GM15510 (cell line): ENCODE data around the gene DUSP2.

Experiments
- POLR2A ChIP-seq: IDR thresholded peaks from 3 replicates; pipeline ENCODE4 v1.6.1; 2011; ENCODE audit warnings: borderline replicate concordance; ENCODE audit not compliant: insufficient read length; ENCODE audit errors: extremely low read depth

Gene DUSP2

DNA sequence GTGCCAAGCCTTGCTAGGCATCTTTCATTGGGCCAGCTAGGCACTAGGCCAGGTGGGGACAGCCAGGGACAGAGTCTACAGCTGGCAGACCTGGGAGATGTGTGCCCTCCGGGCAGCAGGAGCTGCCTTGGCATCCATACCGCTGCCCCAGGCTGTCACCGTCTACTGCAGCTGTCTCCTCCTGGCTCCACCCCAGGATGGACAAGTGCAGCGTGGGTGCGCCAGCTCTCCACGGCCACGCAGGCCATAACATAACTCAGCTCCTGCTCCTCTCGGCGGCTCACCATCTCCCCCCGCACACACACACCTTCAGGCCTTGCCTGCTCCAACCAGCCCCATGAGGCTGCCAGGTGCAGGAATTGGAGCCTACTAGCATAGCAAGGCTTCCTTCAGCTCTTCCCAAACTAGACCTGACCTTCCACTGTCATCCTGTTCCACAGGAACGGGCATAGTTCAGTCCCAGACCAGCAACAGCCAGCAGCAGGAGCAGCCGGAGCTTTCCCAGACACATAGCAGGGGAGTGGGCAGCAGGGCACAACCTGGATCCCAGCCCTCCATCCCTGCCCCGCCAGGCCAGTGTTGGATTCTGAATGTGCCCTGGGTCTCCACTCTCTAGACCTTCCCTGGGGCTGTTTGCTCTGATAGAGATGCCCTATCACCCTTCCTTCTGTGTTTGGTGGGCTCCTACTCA lies 26.4 kb downstream of the DUSP2 start:
- TF ChIP-seq POLR2A: no peak

DNA sequence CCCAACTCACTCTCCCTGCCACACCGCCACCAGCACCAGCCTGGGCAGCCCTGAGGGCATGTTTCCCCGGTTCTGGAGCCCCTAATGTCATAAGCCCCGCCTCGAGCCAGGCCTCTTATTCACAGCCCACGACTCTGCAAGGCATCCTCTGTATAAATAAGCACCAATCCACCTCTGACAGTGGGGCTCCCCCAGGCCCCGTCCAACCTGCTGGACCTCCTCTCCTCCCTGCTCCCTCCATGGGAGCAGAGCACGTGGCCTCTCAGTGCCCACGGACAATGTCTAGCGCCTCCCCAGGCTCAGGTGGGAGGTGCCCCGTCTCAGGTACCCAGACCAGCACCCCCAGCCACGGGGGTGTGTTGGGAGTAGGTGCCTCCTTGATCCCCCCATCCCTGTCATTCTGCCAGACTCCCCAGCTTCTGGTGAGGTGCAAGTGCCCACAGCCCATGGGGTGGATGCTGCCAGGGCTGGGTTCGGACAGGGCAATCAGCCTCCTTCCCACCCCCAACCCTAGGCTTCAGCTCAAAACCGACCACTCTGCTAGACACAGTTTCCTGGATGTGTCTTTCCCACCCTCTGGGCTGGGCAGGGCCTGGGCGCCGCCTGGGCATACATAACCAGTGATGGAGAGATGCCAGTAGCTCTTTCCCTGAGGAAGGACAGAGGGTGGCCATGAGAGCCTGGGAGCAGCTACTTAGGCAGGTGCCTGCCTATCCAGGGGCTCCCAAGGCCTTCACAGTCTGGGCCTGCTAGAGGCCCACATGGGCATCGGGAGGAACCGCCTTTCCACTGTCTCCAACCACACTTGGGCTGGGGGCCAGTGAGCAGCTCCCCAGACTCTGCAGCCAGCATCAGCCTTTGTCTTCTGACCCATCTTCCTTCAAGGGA lies 27.3 kb downstream of the DUSP2 start:
- TF ChIP-seq POLR2A: no peak

DNA sequence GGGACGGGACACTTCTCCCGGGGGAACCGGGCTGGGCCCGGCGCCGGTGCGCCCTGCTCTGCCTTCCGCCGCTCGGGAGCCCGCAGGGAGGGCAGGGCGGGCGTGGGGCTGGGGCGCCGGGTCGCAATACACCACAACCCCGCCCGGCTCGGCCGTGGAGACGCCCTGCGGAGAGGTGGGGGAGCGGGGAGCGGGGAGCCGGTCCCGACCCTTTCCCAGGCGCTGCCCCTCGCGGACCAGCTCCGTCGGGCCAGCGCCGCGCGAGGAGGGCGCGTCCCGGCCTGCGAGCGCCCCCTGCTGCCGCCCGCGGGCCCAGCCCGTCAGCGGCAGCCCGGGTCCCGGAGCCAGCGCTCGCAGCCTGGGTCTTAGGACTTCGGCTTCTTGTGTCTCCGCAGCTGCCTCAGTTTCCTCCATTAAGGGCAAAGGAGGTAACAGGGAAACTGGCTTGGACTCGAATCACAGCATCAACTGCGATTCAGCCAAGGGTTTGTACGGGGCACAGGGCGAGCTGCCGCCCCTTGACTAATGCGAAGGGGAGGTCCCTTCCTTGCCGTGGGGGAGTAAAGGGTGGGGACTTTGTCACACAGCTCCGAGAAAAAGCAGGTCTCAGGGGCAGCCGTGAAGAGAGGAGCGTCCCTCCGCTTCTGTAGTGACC lies 28.2 kb downstream of the DUSP2 start:
- TF ChIP-seq POLR2A: no peak

DNA sequence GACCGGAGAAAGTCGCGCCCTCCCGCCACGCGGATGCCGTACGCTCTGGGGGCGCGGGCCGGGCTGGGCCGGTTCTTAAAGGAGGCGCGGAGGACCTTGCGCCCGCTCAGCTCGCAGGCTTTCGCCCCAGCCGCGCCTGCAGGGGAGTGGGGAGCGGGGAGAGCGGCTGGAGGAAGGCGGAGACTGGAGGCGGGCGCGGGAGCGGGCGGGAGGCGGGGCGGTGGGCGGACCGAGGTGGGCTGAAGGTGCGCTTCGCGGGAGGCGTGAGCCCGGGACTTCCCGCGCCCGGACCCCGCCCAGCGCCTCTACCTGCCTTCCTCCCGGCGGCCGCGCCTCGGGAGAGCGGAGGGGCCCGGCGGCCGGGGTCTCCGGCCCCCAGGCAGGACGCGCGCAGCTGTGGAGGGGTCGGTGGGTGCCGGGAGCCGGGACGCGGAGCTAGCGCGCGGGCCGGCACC lies 28.8 kb downstream of the DUSP2 start, which contains the start of gene ADRA2B:
Gene ADRA2B, minus strand, starts transcription at position 148 of the 455 bp plus-strand sequence. CDS start 422 bp downstream, outside the sequence.
- no peak for TF ChIP-seq POLR2A

DNA sequence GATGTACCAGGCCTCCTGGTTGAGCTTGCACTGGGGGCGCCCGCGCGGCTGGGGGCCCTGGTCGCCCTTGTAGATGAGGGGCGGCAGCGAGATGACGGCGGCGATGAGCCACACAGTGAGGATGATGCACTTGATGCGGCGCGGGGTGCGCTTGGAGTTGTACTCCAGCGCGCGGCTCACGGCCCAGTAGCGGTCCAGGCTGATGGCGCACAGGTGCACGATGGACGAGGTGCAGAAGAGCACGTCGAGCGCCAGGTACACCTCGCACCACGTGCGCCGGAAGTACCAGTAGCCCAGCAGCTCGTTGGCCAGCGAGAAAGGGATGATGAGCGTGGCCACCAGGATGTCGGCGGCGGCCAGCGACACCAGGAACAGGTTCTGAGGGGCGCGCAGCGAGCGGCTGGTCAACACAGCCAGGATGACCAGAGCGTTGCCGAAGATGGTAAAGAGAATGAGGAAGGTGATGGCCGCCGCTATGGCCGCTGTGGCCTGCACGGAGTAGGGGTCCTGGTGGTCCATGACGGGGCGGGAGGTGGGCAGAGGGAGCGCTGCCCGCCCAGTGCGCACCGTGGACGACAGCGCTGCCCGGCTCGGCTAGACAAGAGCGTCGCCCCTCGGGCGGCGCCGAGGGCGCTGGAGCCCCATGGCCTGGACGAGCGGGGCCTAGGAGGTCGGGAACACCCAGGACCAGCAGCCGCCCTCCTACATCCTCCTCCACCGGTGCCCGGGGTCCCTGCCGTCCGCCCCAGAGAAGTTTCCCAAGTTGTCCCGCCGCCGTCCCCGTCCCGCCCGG lies 29.4 kb downstream of the DUSP2 start:
- no peak for TF ChIP-seq POLR2A

DNA sequence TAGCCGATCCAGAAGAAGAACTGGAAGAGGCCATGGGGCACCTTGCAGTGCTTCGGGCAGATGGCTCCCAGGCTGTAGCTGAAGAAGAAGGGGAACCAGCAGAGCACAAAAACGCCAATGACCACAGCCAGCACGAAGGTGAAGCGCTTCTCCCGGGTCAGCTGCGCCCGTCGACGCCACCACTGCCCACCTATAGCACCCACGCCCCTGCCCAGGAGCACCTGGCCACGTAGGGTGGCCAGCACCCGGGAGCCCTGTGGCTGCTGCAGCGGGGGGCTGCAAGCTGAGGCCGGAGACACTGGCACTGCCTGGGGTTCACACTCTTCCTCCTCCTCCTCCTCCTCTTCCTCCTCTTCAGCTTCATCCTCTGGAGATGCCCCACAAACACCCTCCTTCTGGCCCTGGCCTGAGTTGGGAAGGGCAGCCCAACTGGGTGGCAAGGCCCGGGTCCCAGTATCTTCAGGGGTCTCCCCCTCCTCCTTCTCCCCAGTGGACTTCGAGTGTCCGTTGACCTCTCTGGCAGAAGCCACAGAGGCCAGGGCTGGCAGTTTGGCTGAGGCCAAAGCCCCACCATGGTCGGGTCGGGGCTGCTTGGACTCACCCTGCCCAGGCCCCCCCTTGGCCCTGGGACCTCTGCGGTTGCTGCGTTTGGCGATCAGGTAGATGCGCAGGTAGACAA lies 30.2 kb downstream of the DUSP2 start:
- no peak for TF ChIP-seq POLR2A

DNA sequence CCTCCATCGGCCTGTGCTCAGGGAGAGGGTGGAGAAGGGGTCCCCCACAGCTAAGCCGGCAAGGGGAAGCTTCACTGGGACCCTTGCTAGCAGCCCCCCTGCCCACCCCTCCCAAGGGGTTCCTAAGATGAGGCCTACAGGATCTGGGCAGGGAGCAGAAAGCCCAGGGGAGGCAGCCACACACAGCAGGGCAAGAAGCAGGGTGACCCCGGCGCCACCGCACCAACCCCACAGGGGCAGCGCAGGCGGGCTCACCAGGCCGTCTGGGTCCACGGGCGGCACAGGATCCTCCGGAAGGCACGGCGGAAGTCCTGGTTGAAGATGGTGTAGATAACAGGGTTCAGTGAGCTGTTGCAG lies 30.7 kb downstream of the DUSP2 start:
- no peak for TF ChIP-seq POLR2A

DNA sequence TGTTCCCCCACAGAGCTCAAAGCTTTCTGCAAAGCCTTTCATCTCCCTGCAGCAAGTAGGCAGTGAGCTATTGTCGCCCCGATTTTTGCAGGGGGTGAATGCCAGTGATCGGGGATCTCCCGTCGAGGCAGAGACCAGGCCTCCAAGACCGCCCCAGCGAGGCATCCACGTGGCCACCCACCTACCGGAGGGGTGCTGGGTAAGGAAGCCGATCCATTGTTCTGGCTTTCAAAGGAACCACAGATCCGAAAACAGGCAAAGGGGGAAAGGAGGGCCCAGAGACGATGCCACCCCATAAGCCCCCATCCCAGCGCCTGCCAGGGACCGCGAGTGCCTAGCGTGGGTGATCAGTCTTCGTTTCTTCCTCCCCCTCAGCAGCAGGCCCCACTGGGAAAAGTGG lies 31.3 kb downstream of the DUSP2 start:
- no peak for TF ChIP-seq POLR2A

DNA sequence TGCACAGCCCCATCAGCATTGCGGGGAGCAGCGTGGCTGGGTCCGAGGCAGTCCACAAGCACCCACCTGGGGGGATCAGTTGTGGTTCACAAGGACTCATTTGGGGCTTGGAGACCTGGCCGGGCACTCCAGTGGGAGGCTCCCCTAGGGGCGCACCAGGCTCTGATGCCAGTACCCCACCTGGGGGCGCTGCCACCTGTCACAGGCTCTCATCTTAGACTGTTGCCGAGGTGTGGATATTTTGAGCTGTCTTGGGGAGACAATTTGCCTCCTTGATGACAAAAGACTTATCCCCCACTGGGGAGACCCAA lies 31.9 kb downstream of the DUSP2 start:
- TF ChIP-seq POLR2A: no peak

DNA sequence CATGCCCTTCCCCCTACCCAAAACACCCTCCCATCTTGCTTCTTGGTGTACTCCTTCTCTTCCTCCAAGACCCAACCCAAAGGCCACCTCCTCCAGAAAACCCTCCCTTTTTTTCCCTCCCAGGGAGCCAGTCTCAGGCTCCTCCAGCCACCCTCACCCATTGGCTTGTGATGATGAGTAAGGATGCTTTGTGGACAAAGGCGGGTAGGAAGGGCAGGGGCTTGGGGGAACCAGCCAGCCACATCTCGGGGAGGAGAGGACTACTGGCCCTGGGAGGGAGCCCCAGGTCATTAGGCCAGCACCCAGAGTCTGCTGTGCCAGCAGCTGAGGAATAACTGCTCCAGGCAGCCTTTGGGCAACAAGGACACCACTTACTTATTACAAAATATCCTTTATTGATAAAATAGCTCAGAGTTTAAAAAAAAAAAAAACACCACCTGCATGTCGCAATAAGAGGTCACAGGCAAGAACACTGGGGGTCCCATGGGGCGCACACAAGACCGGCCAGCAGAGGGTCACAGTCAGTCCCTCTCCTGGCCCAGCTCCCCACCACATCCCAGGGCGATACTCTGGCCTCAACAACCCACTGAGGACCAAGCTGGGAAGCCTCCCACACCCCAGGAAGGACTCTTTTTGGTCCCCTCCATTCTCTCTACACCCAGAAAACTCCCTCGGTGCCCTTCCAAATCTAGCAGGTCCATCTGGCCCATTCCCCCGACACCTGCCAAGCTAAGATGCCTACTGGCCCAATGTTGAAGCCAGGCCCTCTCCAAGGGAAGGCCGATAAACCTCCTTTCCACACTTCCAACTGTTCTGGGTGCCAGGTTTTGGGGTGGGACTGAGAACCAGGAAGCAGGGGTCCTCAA lies 32.5 kb downstream of the DUSP2 start:
- TF ChIP-seq POLR2A: no peak

DNA sequence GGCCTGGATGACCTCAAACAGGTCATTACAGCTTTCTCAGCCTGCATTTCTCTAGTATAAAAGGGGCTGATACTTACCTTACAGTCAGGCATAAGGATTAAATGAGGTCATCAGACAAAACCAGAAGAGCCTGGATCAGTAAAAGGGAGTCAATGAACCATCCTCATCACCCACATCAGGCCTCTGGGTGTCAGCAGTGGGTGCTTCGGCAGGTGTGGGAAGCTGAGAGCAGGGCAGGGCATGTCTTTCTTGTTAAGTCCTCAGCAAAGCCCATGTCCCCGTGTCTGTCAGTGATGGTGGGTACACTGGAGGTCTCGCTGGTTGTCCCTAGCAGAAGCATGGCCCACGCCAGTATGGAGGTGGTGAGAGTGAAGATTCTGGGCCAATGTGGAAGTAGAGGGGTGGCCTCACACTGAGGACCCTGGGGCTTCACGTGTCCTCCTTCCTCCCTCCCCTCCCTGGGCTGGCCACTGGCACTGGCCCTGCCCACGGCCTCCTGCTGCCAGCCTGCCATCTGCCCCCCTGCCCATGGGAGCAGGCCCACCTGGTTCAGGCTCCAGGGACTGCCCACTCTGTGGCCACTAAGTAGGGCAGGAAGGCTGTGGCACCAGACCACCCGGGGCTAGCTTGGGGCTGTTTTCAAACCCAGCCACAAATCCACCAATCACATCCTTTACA lies 33.3 kb downstream of the DUSP2 start:
- TF ChIP-seq POLR2A: no peak

DNA sequence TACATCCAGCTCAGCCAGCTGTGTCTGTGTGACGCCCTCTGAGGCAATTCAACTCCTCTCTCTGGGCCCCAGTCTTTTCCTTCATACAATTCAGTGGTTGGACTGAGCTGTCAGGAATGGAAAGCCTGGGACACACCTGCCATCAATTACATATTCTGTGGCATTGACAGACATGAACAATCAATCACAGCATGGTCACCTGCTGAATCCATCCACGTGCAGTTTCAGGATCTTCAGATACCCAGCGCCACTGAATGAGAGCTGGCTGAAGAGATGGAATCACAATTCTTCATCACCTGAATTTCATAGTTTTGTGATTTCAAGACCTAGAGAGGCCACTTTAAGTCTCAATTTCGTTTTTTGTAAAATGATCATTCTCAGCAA lies 34.0 kb downstream of the DUSP2 start:
- no peak for TF ChIP-seq POLR2A
